Measurements from ENCODE around the gene SYT12.

The SYT12 gene

GRCh38 chr11:67030976-67031375 lies 8.0 kb downstream of the SYT12 start:
- TF ChIP-seq CTCF (IDR thresholded peaks at IDR 0.05; ENCODE audit: low read length, missing control alignments) = no peak
- DNase-seq (ENCODE audit: low read depth) = no peak
- H3K4me3 ChIP-seq (replicated peaks; ENCODE audit: low read depth, low read length) = no peak overlapping the region

- no peak overlapping the region for H3K4me3 ChIP-seq (replicated peaks; ENCODE audit: low read depth, low read length)
- DNase-seq (ENCODE audit: low read depth) = peak; percentile 36
- no peak for TF ChIP-seq CTCF (IDR thresholded peaks at IDR 0.05; ENCODE audit: low read length, missing control alignments)
Observed at GRCh38 chr11:67031791-67032561, 9.0 kb downstream of the SYT12 start.

GRCh38 chr11:67032830-67033551 lies 10.1 kb downstream of the SYT12 start:
- peak; percentile 89 for DNase-seq (ENCODE audit: low read depth)
- H3K4me3 ChIP-seq (replicated peaks; ENCODE audit: low read depth, low read length) = no peak overlapping the region
- no peak for TF ChIP-seq CTCF (IDR thresholded peaks at IDR 0.05; ENCODE audit: low read length, missing control alignments)

- no peak overlapping the region for H3K4me3 ChIP-seq (replicated peaks; ENCODE audit: low read depth, low read length)
- TF ChIP-seq CTCF (IDR thresholded peaks at IDR 0.05; ENCODE audit: low read length, missing control alignments) = no peak
- peak; percentile 85 for DNase-seq (ENCODE audit: low read depth)
Observed at GRCh38 chr11:67033661-67034166, 10.8 kb downstream of the SYT12 start.

GRCh38 chr11:67034350-67034749 lies 11.4 kb downstream of the SYT12 start:
- no peak for TF ChIP-seq CTCF (IDR thresholded peaks at IDR 0.05; ENCODE audit: low read length, missing control alignments)
- no peak for DNase-seq (ENCODE audit: low read depth)
- no peak overlapping the region for H3K4me3 ChIP-seq (replicated peaks; ENCODE audit: low read depth, low read length)

GRCh38 chr11:67040147-67040546 lies 17.2 kb downstream of the SYT12 start:
- TF ChIP-seq CTCF (IDR thresholded peaks at IDR 0.05; ENCODE audit: low read length, missing control alignments) = no peak
- H3K4me3 ChIP-seq (replicated peaks; ENCODE audit: low read depth, low read length) = no peak overlapping the region
- no peak for DNase-seq (ENCODE audit: low read depth)

Data from fibroblast of pulmonary artery (primary cell).